Measurements from ENCODE around the gene KDM1A. TPM values are rescaled to one million over a fixed set of nuclear protein-coding genes. Genes with fewer than 3 reads are reported as not detected.

KDM1A gene
- total and polyA plus RNA-seq, 10 of the 15 experiments (the other 5 are each of a cell fraction or from before 2014, with no cell fraction given): 39.2 to 118 (median 98.9) TPM

DNA sequence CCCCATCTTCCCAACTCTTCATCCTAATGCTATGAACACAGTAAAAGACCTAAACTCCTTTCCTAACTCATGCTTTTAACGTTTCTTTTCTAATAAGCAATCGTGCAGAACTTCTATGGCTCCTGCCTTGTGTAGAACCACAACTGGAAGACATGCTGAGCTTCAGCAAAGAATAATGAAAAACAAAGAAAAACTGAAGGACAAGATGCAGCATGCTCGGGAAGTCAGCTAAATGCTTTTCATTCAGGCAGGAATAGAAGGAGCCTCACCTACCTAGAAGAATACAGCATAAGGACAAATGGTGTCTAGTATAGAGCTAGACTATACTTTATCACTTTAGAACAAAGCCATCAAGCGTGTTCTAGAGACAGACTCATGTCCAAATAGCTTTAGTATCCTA, 103.5 kb downstream of the KDM1A start:
- ChIA-PET RAD21 (ENCODE audit: unreplicated experiment) (interaction anchor here (0.7 kb wide), 1 partner anchor 9 kb away, joined by 3 read pairs; no protein-coding TSS in a partner anchor), CTCF (interaction anchor here (0.9 to 5.4 kb wide), 4 partner anchors 8 to 61 kb away, joined by 3 to 42 read pairs (median 6); no protein-coding TSS in a partner anchor), POLR2A (interaction anchor here (0.8 to 1.2 kb wide), 5 partner anchors 9 to 39 kb away, joined by 3 to 10 read pairs (median 3); no protein-coding TSS in a partner anchor), SMC1A (ENCODE audit: uncharacterized antibody, unreplicated experiment) (interaction anchor here (1.3 to 17.6 kb wide), 4 partner anchors 9 to 61 kb away, joined by 5 to 188 read pairs (median 7); no protein-coding TSS in a partner anchor)
- H4K20me1 ChIP-seq (ENCODE audit: control insufficient read depth, insufficient read depth): no peaks in the 10 kb centered on the region
- in situ Hi-C loops (cut with MboI) (no loop called here), intact Hi-C loops (cut with micrococcal nuclease; ENCODE audit: unreplicated experiment) (no loop called here)
- H3K79me2 ChIP-seq (ENCODE audit: control insufficient read depth, insufficient read depth, low read length): peaks cover 27% of the 10 kb centered on the region
- H2AFZ ChIP-seq (ENCODE audit: control insufficient read depth, low read depth, low read length): no peak overlapping the region
- 88% methylated on average over 4 of the region's 4 CpGs for WGBS (ENCODE audit: insufficient coverage, insufficient replicate concordance, low lambda C conversion rate, missing lambda C conversion rate)
- no peaks in the 10 kb centered on the region for H3K36me3 ChIP-seq (ENCODE audit: control insufficient read depth in 2 of 2, insufficient read depth in 2 of 2, low read length in 1 of 2)
- H3K4me2 ChIP-seq (ENCODE audit: control insufficient read depth, insufficient read depth): no peak overlapping the region
- DNase-seq (ENCODE audit: low read depth, low spot score): no peak
- H3K27me3 ChIP-seq (replicated peaks in 1 of 2; ENCODE audit: control insufficient read depth in 2 of 2, insufficient read depth in 2 of 2, low read length in 1 of 2): no peaks in the 10 kb centered on the region
- no peak for FAIRE-seq
- BruUV-seq (replicated peaks): no TSS peak
- H3K9me3 ChIP-seq (replicated peaks; ENCODE audit: control insufficient read depth, insufficient read depth, low read length): no peaks in the 10 kb centered on the region
- ATAC-seq: no peak
- H3K9ac ChIP-seq (ENCODE audit: control insufficient read depth, insufficient read depth, low read length): no peak overlapping the region
- H3K4me1 ChIP-seq (ENCODE audit: control insufficient read depth, insufficient read depth, low read length): peaks cover 29% of the 10 kb centered on the region
- H3K27ac ChIP-seq (ENCODE audit: control insufficient read depth, insufficient read depth): no peak overlapping the region
- no peak overlapping the region for H3K4me3 ChIP-seq
- no peak for TF ChIP-seq TAF1 (IDR thresholded peaks at IDR 0.05; ENCODE audit: borderline replicate concordance, low read depth, low read length)
- no peak for TF ChIP-seq SPI1 (IDR thresholded peaks at IDR 0.05; ENCODE audit: borderline replicate concordance, insufficient read depth, low read depth, low read length)
- no peak for TF ChIP-seq CHD2 (IDR thresholded peaks at IDR 0.05; ENCODE audit: borderline replicate concordance, low read depth, low read length)
- no peak for TF ChIP-seq CHD1 (IDR thresholded peaks at IDR 0.05; ENCODE audit: low read depth, low read length)
- TF ChIP-seq SMAD5 (IDR thresholded peaks at IDR 0.05; ENCODE audit: low read depth): no peak
- no peak for TF ChIP-seq HCFC1 (IDR thresholded peaks at IDR 0.05; ENCODE audit: low read length)
- no peak for TF ChIP-seq JUNB (IDR thresholded peaks at IDR 0.05)
- TF ChIP-seq, protein P1, sequence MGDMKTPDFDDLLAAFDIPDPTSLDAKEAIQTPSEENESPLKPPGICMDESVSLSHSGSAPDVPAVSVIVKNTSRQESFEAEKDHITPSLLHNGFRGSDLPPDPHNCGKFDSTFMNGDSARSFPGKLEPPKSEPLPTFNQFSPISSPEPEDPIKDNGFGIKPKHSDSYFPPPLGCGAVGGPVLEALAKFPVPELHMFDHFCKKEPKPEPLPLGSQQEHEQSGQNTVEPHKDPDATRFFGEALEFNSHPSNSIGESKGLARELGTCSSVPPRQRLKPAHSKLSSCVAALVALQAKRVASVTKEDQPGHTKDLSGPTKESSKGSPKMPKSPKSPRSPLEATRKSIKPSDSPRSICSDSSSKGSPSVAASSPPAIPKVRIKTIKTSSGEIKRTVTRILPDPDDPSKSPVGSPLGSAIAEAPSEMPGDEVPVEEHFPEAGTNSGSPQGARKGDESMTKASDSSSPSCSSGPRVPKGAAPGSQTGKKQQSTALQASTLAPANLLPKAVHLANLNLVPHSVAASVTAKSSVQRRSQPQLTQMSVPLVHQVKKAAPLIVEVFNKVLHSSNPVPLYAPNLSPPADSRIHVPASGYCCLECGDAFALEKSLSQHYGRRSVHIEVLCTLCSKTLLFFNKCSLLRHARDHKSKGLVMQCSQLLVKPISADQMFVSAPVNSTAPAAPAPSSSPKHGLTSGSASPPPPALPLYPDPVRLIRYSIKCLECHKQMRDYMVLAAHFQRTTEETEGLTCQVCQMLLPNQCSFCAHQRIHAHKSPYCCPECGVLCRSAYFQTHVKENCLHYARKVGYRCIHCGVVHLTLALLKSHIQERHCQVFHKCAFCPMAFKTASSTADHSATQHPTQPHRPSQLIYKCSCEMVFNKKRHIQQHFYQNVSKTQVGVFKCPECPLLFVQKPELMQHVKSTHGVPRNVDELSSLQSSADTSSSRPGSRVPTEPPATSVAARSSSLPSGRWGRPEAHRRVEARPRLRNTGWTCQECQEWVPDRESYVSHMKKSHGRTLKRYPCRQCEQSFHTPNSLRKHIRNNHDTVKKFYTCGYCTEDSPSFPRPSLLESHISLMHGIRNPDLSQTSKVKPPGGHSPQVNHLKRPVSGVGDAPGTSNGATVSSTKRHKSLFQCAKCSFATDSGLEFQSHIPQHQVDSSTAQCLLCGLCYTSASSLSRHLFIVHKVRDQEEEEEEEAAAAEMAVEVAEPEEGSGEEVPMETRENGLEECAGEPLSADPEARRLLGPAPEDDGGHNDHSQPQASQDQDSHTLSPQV (IDR thresholded peaks at IDR 0.05): no peak
- no peak for TF ChIP-seq ZSCAN29 (IDR thresholded peaks at IDR 0.05)
- no peak for TF ChIP-seq RAD51 (IDR thresholded peaks at IDR 0.05)
- no peak for TF ChIP-seq EED (IDR thresholded peaks at IDR 0.05; ENCODE audit: low read depth)
- TF ChIP-seq, protein P2, sequence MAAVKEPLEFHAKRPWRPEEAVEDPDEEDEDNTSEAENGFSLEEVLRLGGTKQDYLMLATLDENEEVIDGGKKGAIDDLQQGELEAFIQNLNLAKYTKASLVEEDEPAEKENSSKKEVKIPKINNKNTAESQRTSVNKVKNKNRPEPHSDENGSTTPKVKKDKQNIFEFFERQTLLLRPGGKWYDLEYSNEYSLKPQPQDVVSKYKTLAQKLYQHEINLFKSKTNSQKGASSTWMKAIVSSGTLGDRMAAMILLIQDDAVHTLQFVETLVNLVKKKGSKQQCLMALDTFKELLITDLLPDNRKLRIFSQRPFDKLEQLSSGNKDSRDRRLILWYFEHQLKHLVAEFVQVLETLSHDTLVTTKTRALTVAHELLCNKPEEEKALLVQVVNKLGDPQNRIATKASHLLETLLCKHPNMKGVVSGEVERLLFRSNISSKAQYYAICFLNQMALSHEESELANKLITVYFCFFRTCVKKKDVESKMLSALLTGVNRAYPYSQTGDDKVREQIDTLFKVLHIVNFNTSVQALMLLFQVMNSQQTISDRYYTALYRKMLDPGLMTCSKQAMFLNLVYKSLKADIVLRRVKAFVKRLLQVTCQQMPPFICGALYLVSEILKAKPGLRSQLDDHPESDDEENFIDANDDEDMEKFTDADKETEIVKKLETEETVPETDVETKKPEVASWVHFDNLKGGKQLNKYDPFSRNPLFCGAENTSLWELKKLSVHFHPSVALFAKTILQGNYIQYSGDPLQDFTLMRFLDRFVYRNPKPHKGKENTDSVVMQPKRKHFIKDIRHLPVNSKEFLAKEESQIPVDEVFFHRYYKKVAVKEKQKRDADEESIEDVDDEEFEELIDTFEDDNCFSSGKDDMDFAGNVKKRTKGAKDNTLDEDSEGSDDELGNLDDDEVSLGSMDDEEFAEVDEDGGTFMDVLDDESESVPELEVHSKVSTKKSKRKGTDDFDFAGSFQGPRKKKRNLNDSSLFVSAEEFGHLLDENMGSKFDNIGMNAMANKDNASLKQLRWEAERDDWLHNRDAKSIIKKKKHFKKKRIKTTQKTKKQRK (IDR thresholded peaks at IDR 0.05; ENCODE audit: low read depth, low read length): no peak
- no peak for TF ChIP-seq NFXL1 (IDR thresholded peaks at IDR 0.05; ENCODE audit: borderline replicate concordance)
- no peak for TF ChIP-seq MTA3 (IDR thresholded peaks at IDR 0.05; ENCODE audit: borderline replicate concordance, low read length)
- no peak for TF ChIP-seq JUND (IDR thresholded peaks at IDR 0.05; ENCODE audit: low read depth, low read length)

Measured in GM12878 (cell line).